NB4 (cell line): ENCODE measurements around the gene MSI2.

ENCODE experiments used
- DNase-seq: peaks from one replicate; pipeline ENCODE4 v3.0.0; 2010; ENCODE audit warnings: low read depth
- H3K4me3 ChIP-seq: one replicate; pipeline ENCODE4 v1.5.1; 2011; ENCODE audit warnings: mild to moderate bottlenecking, low read depth, low read length, moderate library complexity
- CTCF ChIP-seq: IDR thresholded peaks from one replicate; pipeline ENCODE4 v1.5.1; 2012; ENCODE audit warnings: low read depth, low read length
- MYC ChIP-seq: IDR thresholded peaks from 2 replicates; pipeline ENCODE4 v1.6.1; 2011; ENCODE audit warnings: low read depth, low read length
- POLR2A ChIP-seq: IDR thresholded peaks from 2 replicates; pipeline ENCODE4 v1.6.1; 2011; ENCODE audit warnings: mild to moderate bottlenecking; ENCODE audit not compliant: insufficient read length; ENCODE audit errors: extremely low read depth
- TF ChIP-seq, protein P1 (sequence below): IDR thresholded peaks from 2 replicates; pipeline ENCODE4 v1.6.1; 2011; ENCODE audit warnings: low read depth, low read length

The MSI2 gene

GRCh38 chr17:57535249-57535966, 279.1 kb downstream of the MSI2 start:
- H3K4me3 ChIP-seq, result no peak overlapping the region
- no peak for TF ChIP-seq MYC
- TF ChIP-seq CTCF, result no peak
- no peak for TF ChIP-seq POLR2A
- TF ChIP-seq, protein P1, sequence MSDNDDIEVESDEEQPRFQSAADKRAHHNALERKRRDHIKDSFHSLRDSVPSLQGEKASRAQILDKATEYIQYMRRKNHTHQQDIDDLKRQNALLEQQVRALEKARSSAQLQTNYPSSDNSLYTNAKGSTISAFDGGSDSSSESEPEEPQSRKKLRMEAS, result no peak
- DNase-seq, result no peak

GRCh38 chr17:57536289-57536688, 280.0 kb downstream of the MSI2 start:
- DNase-seq, result no peak
- no peak overlapping the region for H3K4me3 ChIP-seq
- TF ChIP-seq POLR2A, result no peak
- TF ChIP-seq CTCF, result no peak
- no peak for TF ChIP-seq MYC
- TF ChIP-seq, protein P1, result no peak

DNA sequence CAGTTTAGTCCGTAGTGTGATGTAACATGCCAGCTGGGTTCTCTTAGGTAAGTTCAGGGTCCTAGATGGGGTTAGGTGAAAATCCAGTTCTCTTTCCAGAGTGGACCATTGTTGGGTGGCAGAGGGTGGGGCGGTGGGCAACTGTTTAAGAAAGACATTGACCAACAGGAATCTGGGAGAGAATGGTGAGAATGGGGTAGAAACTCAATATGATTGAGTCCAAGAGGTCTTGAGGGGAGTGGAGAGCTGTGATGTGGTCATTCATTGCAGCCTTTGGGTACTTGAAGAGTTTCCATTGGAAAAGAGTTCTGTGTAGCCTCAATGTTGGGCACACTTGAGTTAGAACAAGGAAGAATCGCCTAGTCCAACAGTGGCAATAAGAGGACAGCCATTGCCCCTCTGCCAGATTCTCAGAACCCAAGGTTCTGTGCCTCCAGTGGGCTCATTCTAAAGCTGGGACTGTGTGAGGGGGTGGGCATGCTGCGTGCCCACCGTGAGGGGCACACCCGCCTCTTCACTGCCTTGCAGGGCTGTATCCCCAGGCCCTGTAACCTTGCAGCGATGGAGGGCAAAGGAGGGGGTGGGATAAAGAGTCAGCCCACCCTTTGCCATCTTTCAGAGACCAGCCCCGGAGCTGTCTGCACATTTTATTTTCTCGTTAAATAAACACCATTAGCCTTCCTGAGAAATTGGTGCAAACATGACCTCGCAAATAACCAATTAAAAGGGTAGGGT, 280.6 kb downstream of the MSI2 start:
- no peak for DNase-seq
- TF ChIP-seq CTCF (no peak), POLR2A (no peak), MYC (no peak)
- TF ChIP-seq, protein P1, result no peak
- H3K4me3 ChIP-seq, result no peak overlapping the region

DNA sequence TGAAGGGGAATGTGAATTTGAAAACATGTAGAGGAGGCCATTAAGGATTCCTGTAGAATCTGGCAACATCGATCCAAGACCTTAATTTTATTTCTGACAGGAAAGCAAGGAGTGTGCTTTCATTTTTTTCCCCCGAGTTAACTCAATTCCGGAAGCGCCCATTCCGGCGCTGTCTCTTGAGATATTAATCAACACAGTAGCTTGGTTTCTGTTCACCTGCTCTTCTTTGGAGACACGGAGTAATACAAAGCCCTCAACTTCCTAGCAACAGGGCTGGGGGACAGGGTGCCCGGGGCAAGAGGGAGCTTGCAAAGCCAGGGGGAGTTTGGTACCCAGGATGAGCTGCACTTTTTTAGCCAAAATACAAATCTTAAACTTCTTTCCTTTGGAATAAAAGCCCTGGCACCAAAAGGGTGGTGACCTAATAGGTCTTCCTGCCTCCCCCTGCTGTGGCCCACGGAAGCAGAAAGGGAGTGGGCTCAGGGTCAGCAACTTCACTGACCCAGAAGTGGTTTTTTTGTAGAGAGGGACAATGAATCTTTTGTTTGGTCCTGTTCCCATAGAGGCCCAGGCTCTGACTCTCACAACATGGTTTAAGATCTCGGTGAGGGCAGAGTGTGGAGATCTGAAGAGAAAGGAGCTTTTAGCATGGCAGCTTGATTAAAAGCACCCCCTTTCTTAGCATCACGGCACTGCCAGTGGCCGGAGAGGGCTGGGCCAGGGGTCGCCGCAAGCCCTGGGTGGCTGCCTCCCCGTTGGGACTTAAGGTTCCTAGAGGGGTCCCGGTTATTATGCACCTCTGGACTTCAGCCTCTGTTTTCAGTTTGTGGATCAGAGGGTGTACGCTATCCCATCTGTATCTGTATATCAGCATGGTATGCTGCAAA, 281.4 kb downstream of the MSI2 start:
- H3K4me3 ChIP-seq, result no peak overlapping the region
- no peak for TF ChIP-seq CTCF
- no peak for TF ChIP-seq MYC
- TF ChIP-seq POLR2A, result no peak
- no peak for DNase-seq

DNA sequence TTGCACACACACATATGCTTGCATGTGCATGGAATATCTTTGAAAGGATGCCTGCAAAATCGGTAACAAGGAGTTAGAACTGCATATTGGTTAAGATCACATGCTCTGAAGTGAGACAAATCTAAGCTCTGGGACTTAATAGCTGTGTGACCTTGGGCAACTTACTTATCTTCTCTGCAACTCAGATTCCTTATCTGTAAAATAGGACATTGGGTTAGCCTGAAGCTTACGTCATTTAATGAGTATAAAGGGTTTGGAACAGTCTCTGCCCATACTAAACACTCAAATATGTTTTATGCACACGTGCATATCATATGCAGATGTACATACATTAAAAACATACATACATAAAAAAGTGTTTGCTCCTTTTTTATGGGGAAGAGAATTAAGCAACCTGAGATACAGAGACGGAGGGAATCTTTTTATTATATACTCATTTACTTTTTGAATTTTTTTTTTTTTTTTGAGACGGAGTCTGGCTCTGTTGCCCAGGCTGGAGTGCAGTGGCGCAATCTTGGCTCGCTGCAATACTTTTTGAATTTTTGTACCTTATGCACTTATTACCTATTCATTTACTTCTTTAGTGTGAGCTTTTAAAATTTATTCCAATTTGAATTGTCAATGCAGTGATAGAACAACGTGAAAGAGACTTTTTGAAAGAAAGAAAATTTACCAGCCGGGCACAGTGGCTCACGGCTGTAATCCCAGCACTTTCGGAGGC, 282.6 kb downstream of the MSI2 start:
- TF ChIP-seq CTCF, result no peak
- TF ChIP-seq POLR2A, result no peak
- TF ChIP-seq, protein P1, result no peak
- TF ChIP-seq MYC, result no peak
- no peak for DNase-seq
- H3K4me3 ChIP-seq, result no peak overlapping the region
